Spinal cord (tissue), 10 donors: ENCODE measurements around the gene SLC22A4. TPM values are rescaled to one million over a fixed set of nuclear protein-coding genes. Genes with fewer than 3 reads are reported as not detected.

Source experiments
- DNase-seq, 6 donors: peaks; one replicate each; pipeline versions ENCODE4 v3.0.0 to v3.0.0-alpha.2; 2013 to 2015; ENCODE audit warnings: low spot score in 6 of 6, low read depth in 4 of 6
- H3K27ac ChIP-seq: one replicate; pipeline ENCODE4 v1.5.1; 2013; ENCODE audit warnings: low read depth, low read length, control low read depth
- H3K27me3 ChIP-seq: one replicate; pipeline ENCODE4 v1.6.1; 2013; ENCODE audit warnings: low read length; ENCODE audit not compliant: control insufficient read depth, insufficient read depth
- H3K36me3 ChIP-seq: one replicate; pipeline ENCODE4 v1.6.1; 2013; ENCODE audit warnings: low read length; ENCODE audit not compliant: control insufficient read depth, insufficient read depth
- H3K4me1 ChIP-seq: one replicate; pipeline ENCODE4 v1.6.1; 2013; ENCODE audit warnings: low read length; ENCODE audit not compliant: control insufficient read depth, insufficient read depth
- H3K4me3 ChIP-seq: one replicate; pipeline ENCODE4 v1.5.1; 2013; ENCODE audit warnings: low read depth, low read length, control low read depth
- H3K9me3 ChIP-seq: one replicate; pipeline ENCODE4 v1.6.1; 2013; ENCODE audit warnings: low read length; ENCODE audit not compliant: control insufficient read depth, insufficient read depth
- WGBS: methylation state at CpG from one replicate; pipeline ENCODE4 v1.1.5; 2013; ENCODE audit warnings: missing lambda C conversion rate; ENCODE audit not compliant: insufficient coverage; 5-methylcytosine and 5-hydroxymethylcytosine counted together
- polyA plus RNA-seq, 2 donors: library from polyadenylated mRNA; unstranded; fragments of 120-200 nt; gene quantifications; one replicate each; pipeline ENCODE4 v1.2.1, GENCODE V29; 2013; ENCODE audit not compliant: insufficient read length in 2 of 2
- total RNA-seq, 2 donors: library from RNA; depleted of rRNA in 1 of 2; stranded (reverse); fragments of 120-200 nt in 1 of 2; fragments of >200 nt in 1 of 2; gene quantifications; one replicate each; pipeline versions ENCODE4 v1.2.3 to v1.2.4, GENCODE V29; 2013 to 2014
- donor health status: healthy.

The SLC22A4 gene
- total and polyA plus RNA-seq, 4 donors, result 4.0 to 8.7 (median 7.7) TPM

GRCh38 chr5:132261881-132262845 lies 32.0 kb upstream of the SLC22A4 start:
- Histone ChIP-seq H3K36me3 (peaks cover 38% of the 10 kb centered on the region), H3K4me1 (peaks cover 82% of the 10 kb centered on the region)
- DNase-seq, result no peak

GRCh38 chr5:132262882-132263547 lies 31.2 kb upstream of the SLC22A4 start:
- Histone ChIP-seq H3K4me1 (peaks cover 84% of the 10 kb centered on the region), H3K9me3 (no peaks in the 10 kb centered on the region), H3K36me3 (peaks cover 44% of the 10 kb centered on the region), H3K27me3 (peaks cover 2% of the 10 kb centered on the region), H3K4me3 (no peak overlapping the region), H3K27ac (peak overlapping the region; percentile 19)
- WGBS, result 92% methylated on average over 2 of the region's 2 CpGs
- DNase-seq, result no peak

More at GRCh38 chr5:132261881-132262845, 32.0 kb upstream of the SLC22A4 start:
- 96% methylated on average over 7 of the region's 7 CpGs for WGBS
- no peak overlapping the region for H3K27ac ChIP-seq
- H3K9me3 ChIP-seq, result no peaks in the 10 kb centered on the region
- H3K27me3 ChIP-seq, result peaks cover 6% of the 10 kb centered on the region
- H3K4me3 ChIP-seq, result no peak overlapping the region

GRCh38 chr5:132263548-132264261 lies 30.5 kb upstream of the SLC22A4 start:
- Histone ChIP-seq H3K27me3 (no peaks in the 10 kb centered on the region), H3K9me3 (no peaks in the 10 kb centered on the region), H3K27ac (peak overlapping the region; percentile 19), H3K4me1 (peaks cover 84% of the 10 kb centered on the region), H3K36me3 (peaks cover 44% of the 10 kb centered on the region), H3K4me3 (no peak overlapping the region)
- 69% methylated on average over 4 of the region's 7 CpGs for WGBS
- no peak for DNase-seq

GRCh38 chr5:132264546-132265335 lies 29.5 kb upstream of the SLC22A4 start:
- H3K9me3 ChIP-seq, result no peaks in the 10 kb centered on the region
- peaks cover 46% of the 10 kb centered on the region for H3K36me3 ChIP-seq
- H3K4me3 ChIP-seq, result no peak overlapping the region
- H3K27ac ChIP-seq, result peak overlapping the region; percentile 90
- WGBS, result 55% methylated on average over 4 of the region's 4 CpGs
- DNase-seq, result peak in 1 of 6 donors; percentile 1
- H3K27me3 ChIP-seq, result no peaks in the 10 kb centered on the region
- H3K4me1 ChIP-seq, result peaks cover 84% of the 10 kb centered on the region

GRCh38 chr5:132265336-132266030 lies 28.7 kb upstream of the SLC22A4 start:
- Histone ChIP-seq H3K27ac (peak overlapping the region; percentile 90), H3K9me3 (no peaks in the 10 kb centered on the region), H3K4me3 (no peak overlapping the region), H3K4me1 (peaks cover 84% of the 10 kb centered on the region), H3K27me3 (no peaks in the 10 kb centered on the region), H3K36me3 (peaks cover 51% of the 10 kb centered on the region)
- 83% methylated on average over 1 of the region's 8 CpGs for WGBS
- peak in 2 of 6 donors; percentile 5 to 79 for DNase-seq

GRCh38 chr5:132266031-132266835 lies 28.0 kb upstream of the SLC22A4 start:
- Histone ChIP-seq H3K36me3 (peaks cover 54% of the 10 kb centered on the region), H3K4me1 (peaks cover 84% of the 10 kb centered on the region), H3K9me3 (no peaks in the 10 kb centered on the region), H3K27ac (peak overlapping the region; percentile 90), H3K4me3 (no peak overlapping the region), H3K27me3 (no peaks in the 10 kb centered on the region)
- WGBS, result 85% methylated on average over 6 of the region's 7 CpGs
- no peak for DNase-seq

GRCh38 chr5:132266836-132267160 lies 27.4 kb upstream of the SLC22A4 start:
- Histone ChIP-seq H3K4me1 (peaks cover 79% of the 10 kb centered on the region), H3K27ac (peak overlapping the region; percentile 90), H3K27me3 (no peaks in the 10 kb centered on the region), H3K4me3 (no peak overlapping the region), H3K9me3 (no peaks in the 10 kb centered on the region), H3K36me3 (peaks cover 60% of the 10 kb centered on the region)
- 100% methylated on average over 1 of the region's 1 CpG for WGBS
- no peak for DNase-seq

GRCh38 chr5:132267166-132267739 lies 26.9 kb upstream of the SLC22A4 start:
- Histone ChIP-seq H3K4me1 (peaks cover 76% of the 10 kb centered on the region), H3K36me3 (peaks cover 63% of the 10 kb centered on the region), H3K27ac (peak overlapping the region; percentile 90), H3K9me3 (no peaks in the 10 kb centered on the region), H3K27me3 (no peaks in the 10 kb centered on the region), H3K4me3 (no peak overlapping the region)
- no peak for DNase-seq
